Inflammatory macrophage (primary cell): ENCODE data around the gene LY6G5B.
"Not testable (repeated sequence)": the region's sequence is repeated elsewhere in the genome, so short reads cannot be mapped to it uniquely, and the experiment has no call there.

ENCODE experiments used
- DNase-seq, 2 donors: peaks; one replicate each; pipeline ENCODE4 v3.0.0-alpha.2; 2020 to 2022

The LY6G5B gene

DNA sequence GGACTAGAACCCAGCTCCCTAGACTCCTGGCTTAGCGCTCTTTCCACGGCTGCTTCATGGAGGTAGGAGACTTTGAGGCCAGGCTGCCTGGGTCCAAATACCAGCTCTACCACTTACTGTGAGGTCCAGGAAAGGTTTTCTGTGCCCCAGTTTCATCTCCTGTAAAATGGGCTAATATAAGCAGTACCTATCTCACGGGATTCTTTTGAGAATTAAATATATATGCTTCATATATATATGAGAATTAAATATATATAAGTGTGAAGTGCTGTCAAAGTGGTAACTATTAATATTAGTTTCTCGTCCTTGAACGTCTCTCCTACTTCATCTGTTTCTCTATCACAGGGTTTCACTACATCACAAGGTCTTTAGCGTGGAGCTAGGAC, 21.3 kb downstream of the LY6G5B start:
- DNase-seq, result no peak

DNA sequence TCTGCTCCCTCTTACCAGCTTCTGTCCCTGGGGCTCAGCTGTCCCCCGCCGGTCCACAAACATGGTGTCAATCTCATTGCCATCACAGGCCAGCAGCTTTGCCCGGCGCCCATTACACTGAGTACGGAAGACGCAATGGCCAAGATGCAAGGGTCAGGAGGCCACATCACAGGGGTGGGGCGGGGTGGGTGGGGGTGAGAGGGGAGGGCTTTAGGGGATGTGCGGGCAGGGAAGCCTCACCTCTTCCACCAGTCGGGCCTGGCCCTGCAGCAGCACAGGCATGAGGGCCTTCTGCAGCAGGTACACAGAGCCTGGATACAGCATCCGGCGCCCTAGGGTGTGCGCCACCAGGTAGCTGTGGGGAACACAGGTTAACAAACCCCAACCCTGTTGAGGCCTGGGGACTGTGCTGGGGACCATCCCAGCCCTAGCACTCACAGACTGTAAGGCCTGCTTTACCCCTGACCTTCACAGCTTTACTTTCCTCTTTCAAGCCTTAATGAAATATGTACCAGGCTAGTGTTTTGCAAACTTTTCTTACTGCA, 21.9 kb downstream of the LY6G5B start:
- DNase-seq, result no peak

DNA sequence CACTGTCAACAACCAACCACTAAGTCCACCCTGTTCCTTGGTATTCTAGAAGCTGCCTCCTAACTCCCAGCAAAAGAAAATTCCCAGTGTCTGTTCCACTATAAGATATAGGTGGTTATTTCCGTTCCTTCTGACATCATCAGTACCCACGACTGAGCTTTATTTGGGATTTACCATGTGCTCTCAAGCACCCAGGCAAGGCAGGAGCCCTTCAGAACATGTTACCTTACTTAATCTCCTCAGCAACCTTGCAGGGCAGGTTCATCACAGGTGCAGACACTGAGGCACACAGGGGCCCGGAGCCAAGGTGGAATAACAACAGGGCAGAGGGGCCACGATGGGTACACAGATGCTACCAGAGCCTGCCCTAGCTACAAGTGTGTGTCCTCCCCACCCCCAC, 22.6 kb downstream of the LY6G5B start:
- no peak for DNase-seq

DNA sequence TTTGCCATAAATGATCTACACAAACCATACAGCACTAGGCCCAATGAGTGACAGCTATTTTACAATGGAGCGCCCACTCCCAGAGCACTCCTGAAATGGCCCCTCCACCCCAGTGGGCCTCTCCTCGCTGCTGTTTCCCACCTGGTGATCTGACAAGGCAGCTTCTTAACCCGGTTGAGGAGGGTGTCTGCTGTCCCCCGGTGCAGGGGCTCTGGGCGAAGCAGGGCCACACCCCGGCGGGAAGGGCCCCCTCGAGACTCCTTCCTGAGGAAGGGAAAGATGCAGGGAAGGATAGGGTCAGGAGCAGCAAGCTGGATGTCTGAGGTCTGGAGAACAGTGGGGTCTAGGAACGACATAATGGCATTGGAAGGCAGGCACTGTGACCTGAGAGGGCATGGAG, 23.1 kb downstream of the LY6G5B start:
- no peak for DNase-seq

DNA sequence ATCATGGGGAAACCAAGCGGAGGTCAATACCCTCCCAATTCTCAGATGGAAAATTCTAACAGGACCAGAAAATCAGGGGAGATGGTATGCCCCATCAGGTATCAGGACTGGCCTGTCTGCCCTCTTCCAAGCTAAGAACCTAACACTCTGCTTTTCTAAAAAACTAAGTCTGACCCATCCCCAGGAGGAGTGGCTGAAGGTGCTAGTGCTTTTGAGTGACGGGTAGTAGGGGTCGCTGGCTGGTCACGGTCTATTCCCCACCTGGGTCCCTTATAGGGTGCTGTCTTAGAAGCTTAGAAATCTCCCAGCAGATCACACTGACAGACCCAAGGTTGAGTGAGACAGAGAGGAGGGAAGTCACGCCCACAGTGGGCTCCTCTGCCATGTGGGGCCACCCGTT, 23.8 kb downstream of the LY6G5B start:
- DNase-seq, result peak in 1 of 2 donors; percentile 29

DNA sequence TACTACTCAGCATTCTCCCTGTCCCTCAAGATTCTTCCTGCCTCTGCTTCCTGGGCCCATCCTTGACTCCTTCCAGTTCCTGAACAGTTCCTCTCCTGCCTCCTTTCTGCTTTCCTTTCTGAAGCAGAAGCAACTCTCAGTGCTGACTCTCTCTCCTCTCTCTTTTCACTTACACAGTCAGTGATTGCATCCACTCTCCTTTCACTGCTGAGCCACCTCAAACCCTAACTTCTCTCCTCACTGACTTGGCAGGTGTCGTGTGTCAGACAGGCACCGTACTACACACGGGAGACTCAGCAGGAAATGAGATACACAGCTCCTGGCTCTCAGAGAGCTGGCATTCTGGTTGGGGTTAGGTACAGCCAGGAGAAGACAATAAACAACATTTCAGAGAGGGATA, 27.8 kb downstream of the LY6G5B start:
- DNase-seq, result no peak

DNA sequence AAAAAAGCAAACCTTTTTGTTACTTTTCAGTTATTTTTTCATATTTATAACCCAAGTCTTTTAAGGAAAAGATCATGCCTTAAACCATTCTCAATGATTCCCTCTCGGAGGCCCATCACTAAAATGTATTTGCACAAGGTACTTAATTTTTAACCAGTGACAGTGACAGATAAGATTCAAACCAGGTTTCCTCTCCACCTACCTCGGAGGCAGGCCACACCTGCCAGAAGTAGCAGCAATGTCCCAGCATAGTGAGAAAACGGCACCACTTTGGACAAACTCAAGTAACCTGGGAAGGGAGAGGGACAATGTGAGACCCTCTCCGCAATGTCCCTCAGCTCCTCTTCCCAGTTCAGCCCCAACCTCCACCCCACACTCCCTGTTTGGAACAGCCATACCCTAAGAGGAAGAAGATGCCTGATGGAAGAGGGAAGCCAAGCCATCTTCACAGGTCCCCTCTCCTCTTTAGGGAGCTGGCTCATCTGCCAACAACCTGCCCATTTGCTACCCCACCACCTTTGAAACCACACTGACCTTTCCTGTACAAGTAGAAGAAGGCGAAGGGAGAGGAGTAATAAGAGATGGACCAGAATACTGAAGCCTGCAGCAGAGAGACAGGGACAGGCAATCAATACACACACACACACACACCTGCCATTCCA, 31.1 kb downstream of the LY6G5B start:
- DNase-seq, result no peak

DNA sequence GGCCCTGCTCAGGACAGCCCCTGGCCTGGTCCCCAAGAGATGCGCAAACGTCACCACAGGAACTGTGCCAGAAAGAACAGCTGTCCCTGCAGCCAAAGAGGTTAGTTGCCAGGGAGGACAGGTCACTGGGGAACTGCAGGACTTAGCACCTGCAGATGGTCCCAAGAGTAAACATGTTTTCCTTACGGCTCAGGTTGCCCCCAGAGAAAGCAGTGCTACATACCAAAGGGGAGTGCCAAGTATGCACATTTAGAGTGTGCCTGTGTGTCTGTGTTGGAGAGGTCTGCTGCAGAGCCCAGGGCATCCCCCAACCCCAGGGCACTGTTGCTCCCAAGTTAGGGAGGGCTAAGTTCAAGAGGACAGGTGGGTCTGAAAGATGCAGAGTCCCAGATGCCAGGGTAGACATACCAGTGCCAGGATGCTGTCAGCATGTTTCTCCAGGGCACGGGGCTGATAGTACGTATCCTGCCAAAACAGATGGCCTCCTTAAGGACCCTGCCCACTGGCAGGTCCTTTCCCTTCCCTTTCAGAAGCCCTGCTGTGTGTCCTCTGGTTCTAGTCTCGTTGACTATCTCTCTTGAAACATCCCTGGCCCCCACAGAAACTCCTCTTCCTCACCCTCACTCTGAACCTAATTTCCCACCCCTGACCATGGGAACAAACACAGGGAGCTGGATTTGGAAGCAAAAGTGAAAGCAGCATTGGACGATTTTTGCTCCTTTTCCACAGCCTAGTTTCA, 32.1 kb downstream of the LY6G5B start:
- no peak for DNase-seq

DNA sequence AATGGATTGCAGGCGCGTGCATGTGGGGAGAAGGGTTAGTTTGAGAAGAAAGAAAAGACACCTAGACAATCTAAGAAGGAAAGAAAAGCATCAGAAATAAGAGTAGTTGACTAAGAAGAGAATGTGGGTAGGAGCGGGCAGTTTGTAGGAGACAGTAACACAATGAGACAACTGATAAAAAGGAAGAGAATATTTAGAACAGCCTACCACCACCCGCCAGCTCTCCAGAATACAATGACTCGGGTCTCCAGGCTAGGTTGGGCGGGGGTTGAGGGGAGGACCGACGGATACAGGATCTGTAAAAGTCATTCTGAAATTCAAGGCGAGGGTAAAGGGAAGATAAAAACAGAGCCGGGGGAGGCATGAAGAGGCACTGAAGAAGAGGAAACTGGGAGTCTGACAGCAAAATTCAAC, 32.6 kb downstream of the LY6G5B start:
- DNase-seq, result peak in 1 of 2 donors; percentile 44

DNA sequence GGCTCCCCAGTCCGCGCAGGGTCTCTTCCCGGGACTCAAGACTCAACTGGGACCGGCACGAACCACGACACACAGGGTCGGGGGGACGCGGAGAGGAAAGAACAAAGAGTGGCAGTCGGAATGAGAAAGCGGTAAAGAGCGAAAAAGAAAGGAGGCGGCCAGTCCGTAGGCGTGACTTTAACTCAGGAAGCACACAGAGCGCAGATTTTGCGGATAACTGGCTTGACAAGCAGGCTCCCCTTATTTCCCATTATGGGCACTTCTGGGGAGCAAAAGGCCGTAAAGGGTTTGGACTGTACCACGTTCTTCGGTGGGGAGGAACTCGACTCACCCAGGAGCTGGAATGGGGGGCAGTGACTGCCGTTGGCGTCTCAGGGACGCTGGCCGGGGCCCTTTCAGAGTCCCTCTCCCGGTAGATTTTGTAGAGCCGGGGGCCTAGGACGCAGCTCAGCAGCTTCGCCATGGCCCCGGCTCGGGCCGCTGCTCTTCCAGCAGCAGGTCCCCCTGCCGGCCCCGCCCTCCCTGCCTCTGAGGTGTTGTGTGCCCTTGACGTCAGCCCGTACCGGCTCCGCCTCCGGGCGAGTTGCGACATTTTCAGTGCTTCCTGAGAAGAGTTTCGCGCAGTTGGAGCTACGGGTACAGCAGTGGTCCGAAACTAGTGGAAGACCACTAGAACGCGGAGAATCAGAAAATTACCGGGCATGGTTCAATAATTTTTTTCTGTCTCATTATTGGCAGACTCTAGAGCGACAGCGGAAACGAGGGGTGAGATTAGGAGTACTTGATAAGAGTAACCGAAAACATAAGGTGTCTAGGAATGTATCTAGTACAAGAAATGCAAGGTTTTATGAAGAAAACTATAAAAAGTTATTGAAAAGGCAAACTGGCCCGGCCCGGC, 33.3 kb downstream of the LY6G5B start, which contains the start of gene ABHD16A:
ABHD16A (minus strand) TSS at position 506 of the 898 bp plus-strand sequence; CDS start at position 463, 43 bp downstream.
- peak; percentile 99 for DNase-seq

DNA sequence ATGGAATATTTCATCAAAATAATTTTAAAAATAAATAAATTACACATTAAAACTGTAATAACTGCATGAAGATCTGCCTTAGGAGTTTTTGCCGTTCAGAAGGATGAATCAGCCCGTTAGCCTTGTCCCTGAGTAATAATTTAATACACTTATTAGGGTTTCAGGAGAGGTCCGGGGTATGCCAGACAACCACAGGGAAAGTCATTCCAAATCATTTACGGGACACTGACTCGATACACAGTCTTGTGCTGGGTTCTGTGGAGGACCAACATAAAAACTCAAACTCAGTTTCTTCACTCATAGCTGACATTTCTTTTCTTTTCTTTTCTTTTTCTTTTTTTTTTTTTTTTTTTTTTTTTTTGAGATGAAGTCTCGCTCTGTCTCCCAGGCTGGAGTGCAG, 36.2 kb downstream of the LY6G5B start:
- DNase-seq, result no peak

DNA sequence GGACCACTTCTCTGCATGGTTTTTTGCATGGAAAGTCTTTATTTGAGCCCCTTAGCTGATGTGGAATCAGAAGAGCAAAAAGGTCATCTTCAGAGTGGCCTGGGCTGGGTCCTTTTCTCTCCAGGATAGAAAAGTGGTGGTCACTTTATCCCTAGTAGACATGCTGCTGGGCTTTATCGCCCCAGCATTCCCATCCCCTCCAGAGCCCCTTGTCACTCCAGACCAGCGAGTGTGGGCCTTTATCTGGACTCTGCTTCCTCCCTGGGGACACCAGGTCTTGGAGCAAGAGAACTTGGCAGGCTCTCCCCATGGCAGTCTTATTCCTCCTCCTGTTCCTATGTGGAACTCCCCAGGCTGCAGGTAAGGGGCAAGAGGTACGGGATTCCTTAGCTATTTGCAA, 36.8 kb downstream of the LY6G5B start, which contains the start of gene LY6G6F:
LY6G6F (plus strand) TSS at position 268 of the 400 bp plus-strand sequence; CDS start at position 309, 41 bp downstream.
- no peak for DNase-seq

DNA sequence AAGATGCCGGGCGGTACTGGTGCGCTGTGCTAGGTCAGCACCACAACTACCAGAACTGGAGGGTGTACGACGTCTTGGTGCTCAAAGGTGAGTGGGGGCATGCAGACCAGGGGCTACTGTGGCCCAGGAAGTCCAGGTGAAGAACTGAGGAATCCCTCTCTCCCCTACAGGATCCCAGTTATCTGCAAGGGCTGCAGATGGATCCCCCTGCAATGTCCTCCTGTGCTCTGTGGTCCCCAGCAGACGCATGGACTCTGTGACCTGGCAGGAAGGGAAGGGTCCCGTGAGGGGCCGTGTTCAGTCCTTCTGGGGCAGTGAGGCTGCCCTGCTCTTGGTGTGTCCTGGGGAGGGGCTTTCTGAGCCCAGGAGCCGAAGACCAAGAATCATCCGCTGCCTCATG, 37.9 kb downstream of the LY6G5B start:
- no peak for DNase-seq

DNA sequence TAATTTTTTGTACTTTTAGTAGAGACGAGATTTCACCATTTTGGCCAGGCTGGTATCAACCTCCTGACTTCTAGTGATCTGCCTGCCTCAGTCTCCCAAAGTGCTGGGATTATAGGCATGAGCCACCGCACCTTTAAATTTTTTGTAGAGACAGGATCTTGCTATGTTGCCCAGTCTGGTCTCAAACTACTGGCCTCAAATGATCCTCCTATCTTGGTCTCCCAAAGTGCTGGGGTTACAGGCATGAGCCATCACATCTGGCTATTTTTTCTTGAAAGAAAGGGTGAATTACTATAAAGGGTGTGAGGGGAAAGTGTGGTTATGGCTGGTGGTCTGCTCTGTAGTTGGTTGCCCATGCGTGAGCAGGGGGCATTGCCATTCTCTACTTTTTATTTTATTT, 38.4 kb downstream of the LY6G5B start:
- DNase-seq, result no peak

DNA sequence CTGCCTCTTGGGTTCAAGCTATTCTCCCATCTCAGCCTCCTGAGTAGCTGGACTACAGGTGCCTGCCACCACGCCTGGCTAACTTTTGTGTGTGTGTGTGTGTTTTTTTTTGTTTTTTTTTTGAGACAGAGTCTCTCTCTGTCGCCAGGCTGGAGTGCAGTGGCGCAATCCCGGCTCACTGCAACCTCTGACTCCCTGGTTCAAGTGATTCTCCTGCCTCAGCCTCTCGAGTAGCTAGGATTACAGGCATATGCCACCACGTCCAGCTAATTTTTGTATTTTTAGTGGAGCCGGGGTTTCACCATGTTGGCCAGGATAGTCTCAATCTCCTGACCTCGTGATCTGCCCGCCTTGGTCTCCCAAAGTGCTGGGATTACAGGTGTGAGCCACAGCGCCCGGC, 39.4 kb downstream of the LY6G5B start:
- DNase-seq, result not testable (repeated sequence)

DNA sequence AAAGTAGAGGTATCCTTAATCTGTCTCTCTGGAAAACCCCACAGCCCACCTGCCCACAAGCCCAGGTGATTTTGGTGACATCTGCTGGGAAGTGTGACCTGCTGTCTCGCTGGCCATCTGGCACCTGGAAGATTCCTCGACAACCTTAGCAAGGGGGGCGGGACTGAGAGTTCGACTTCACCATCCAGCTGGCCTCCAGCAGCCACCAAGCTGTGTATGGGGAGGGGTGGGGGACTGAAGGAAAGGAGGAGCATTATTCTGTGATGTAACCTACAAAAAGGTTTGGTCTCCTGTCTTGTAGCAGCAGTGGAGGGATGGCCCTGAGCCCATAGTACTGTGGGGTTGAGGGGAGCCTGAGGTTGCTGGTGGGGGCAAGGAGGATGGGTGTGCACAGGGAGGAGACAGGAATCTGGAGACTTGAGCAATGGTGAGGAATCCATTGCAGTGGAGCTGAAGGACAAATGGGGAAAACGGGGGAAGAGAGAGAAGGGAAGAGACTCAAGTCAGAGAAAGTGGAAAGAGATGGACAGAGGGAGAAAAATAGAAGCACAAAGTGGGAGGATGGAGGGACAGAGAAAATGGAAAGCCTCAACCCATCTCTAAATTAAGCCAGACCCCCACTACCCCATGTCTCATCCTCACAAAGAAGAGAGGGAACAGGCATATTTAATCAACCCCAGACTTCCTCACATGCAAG, 40.9 kb downstream of the LY6G5B start:
- DNase-seq, result no peak

DNA sequence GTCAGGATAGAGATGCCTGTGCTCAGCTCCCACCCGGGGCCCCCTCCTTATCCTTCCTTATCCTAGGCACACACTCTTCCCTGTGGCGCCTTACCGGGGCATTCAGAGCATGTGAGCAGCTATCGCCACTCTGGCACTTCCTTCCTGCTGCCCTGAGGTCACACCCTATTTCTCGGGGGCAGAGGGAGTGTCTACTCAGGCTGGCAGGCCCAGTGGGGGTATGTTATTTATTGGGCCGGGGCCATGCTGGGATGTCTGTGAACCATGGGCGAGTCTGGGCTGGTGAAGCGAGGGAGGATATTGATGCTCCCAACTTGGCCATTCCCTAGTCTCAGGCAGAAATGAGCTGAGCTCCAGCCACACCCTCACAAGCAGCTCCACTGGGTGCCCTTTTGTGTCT, 41.5 kb downstream of the LY6G5B start:
- DNase-seq, result peak; percentile 30 to 53

DNA sequence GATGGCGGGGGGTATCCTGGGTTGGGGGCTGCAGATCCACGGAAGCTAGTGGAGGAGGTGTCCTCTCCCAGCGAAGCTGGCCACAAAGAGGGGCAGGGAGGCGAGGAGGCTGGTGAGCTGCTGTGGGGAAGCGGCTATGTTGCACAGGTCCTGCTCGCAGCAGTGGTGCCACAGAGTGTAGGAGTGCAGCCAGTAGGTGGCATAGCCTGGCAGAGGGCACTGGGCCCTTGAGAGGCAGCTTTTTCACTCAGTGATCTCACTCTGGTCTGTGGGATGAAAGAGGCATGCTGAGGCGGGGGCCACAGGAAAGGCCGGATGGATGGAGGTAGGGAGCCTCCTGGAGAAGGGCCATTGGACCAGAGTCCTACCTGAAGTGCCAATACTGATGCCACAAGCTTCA, 42.5 kb downstream of the LY6G5B start:
- DNase-seq, result peak; percentile 9 to 15

DNA sequence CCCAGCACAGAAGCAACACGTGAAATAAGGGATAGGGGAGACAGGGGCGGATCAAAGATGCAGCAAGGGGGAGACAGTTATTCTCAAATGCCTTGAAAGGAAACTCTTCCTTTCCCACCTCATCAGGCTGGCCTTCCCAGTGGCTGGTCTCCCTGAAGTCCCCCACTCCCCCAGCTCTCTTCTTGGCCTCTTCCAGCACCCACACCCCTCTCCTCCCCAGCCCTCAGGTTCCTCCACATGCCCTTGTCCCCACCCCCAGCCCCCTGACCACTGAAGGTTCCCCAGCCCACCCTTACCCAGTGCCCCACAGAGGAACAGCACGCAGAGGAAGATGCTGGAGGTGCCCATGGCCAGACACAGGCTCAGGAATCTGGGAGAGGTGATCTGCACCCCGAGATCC, 43.7 kb downstream of the LY6G5B start:
- no peak for DNase-seq

DNA sequence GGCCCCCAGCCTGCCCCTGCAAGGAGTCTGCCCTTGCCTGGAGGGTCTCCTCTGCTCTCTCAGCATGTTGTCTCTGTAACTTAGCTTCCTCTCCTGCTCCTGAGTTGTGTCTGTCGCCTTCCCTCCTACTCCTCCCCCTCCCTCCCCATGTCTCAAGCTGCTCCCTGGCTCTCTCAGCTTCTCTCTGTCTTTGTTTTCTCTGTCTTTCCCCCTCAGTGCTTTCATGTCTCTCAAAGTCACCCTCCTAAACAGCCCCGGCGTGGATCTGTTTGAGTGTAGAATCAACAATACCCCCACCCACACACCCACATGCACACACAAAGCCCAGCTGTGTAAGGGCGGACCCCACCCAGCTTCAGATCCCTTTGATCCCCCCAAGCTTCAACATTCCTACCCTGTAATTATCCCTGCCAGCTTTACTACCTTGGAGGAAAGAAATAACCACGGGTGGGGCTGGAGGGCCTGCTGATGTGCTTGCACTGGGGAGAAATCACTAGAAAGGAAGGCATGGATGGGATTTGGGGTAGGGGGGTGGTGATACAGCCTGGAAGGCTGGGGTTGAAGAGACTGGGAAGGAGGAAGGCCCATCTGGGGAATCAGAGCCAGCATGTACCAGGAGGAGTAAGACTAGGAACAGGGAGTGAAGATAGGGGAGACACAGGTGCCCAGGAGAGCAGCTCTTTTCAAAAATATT, 44.4 kb downstream of the LY6G5B start:
- peak in 1 of 2 donors; percentile 13 for DNase-seq
